DOHH2 (cell line): ENCODE results near the gene PYY.
A peak's percentile ranks its signal among the peaks of the same experiment; 100 is the strongest.

Source experiments
- H3F3A ChIP-seq: fragments of 200-600 bp; sonication (generic), shearing (Covaris generic); 2 replicates; pipeline ENCODE4 v1.6.0; 2016; ENCODE audit warnings: antibody characterized with exemption, mild to moderate bottlenecking; ENCODE audit not compliant: control insufficient read depth, insufficient read depth
- H3K27ac ChIP-seq: fragments of 200-600 bp; sonication (generic); 2 replicates; pipeline ENCODE4 v1.5.1; 2014; ENCODE audit warnings: low read depth, mild to moderate bottlenecking, low read length, moderate library complexity
- H3K27me3 ChIP-seq: fragments of 200-600 bp; sonication (generic); 2 replicates; pipeline ENCODE4 v1.6.1; 2014; ENCODE audit warnings: mild to moderate bottlenecking, low read length, mixed read lengths; ENCODE audit not compliant: control insufficient read depth
- H3K36me3 ChIP-seq: fragments of 200-600 bp; sonication (generic); 2 replicates; pipeline ENCODE4 v1.6.1; 2014; ENCODE audit warnings: mild to moderate bottlenecking, low read length, moderate library complexity, mixed read lengths; ENCODE audit not compliant: control insufficient read depth
- H3K4me1 ChIP-seq: fragments of 200-600 bp; sonication (generic); 2 replicates; pipeline ENCODE4 v1.6.1; 2014; ENCODE audit warnings: mild to moderate bottlenecking, low read length, mixed read lengths; ENCODE audit not compliant: control insufficient read depth
- H3K4me2 ChIP-seq: fragments of 200-600 bp; sonication (generic); 2 replicates; pipeline ENCODE4 v1.6.0; 2014; ENCODE audit warnings: mild to moderate bottlenecking, low read length, moderate library complexity
- H3K4me3 ChIP-seq: fragments of 200-600 bp; sonication (generic); 2 replicates; pipeline ENCODE4 v1.5.1; 2014; ENCODE audit warnings: mild to moderate bottlenecking, low read length, mixed read lengths
- H3K79me2 ChIP-seq: fragments of 200-600 bp; sonication (generic); 2 replicates; pipeline ENCODE4 v1.6.1; 2014; ENCODE audit warnings: mild to moderate bottlenecking, low read length, mixed read lengths; ENCODE audit not compliant: control insufficient read depth
- H3K9me2 ChIP-seq: fragments of 200-600 bp; sonication (generic); replicated peaks from 2 replicates; pipeline ENCODE4 v1.6.1; 2014; ENCODE audit warnings: mild to moderate bottlenecking, low read length, mixed read lengths; ENCODE audit not compliant: control insufficient read depth
- H3K9me3 ChIP-seq: fragments of 200-600 bp; sonication (generic); 2 replicates; pipeline ENCODE4 v1.6.1; 2014; ENCODE audit warnings: antibody characterized with exemption, low read length, mixed read lengths; ENCODE audit not compliant: control insufficient read depth, insufficient read depth
- H4K20me1 ChIP-seq: fragments of 200-600 bp; sonication (generic); 2 replicates; pipeline ENCODE4 v1.6.0; 2014; ENCODE audit warnings: low read depth, mild to moderate bottlenecking, antibody characterized with exemption, low read length, moderate library complexity; ENCODE audit not compliant: control insufficient read depth, insufficient read depth
- EZH2phosphoT487 ChIP-seq: fragments of 200-600 bp; sonication (generic); IDR thresholded peaks from 2 replicates; pipeline ENCODE4 v1.6.1; 2017; ENCODE audit warnings: borderline replicate concordance, mild to moderate bottlenecking, antibody characterized with exemption, low read length, moderate library complexity, mixed read lengths
- TF ChIP-seq, protein P1 (sequence below): fragments of 200-600 bp; sonication (generic); IDR thresholded peaks from one replicate; pipeline ENCODE4 v1.5.1; 2014; ENCODE audit warnings: antibody characterized with exemption, mild to moderate bottlenecking, low read depth, low read length; ENCODE audit not compliant: poor library complexity, severe bottlenecking

PYY gene

DNA sequence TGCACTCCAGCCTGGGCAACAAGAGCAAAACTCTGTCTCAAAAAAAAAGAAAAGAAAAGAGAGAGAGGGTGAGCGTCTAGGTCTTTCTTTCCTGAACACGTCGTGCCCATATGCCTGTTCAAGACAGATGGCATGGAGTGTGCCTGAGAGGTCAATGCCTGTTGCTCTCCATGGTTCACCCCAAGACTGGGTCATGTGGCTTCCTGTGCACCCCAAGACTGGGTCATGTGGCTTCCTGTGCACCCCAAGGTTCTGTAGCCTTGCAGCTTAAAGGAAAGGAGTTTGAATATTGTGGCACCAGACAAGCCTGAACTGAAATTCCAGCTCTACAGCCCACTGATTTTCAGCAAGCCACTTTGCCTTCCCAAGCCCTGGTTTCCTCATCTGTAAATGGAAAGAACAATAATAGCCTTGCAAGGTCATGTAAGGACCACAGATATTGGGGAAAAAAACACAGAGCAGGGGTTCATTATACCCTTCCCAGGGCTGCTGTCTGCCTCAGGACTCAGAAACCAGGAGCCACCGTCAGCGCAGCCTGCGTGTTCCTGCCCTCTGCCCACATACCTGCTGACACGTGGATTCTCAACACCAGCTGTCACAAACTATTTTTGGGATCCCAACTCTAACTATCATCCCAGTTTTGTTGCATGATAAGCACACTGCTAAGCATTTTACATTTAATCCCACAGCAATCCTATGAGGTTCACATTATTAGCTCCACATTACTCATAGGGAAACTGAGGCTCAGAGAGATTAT, 32.7 kb upstream of the PYY start:
- no peak overlapping the region for H3K4me2 ChIP-seq
- no peak overlapping the region for H3K27ac ChIP-seq
- H3K9me2 ChIP-seq, result no peaks in the 10 kb centered on the region
- no peaks in the 10 kb centered on the region for H4K20me1 ChIP-seq
- TF ChIP-seq, protein P1, sequence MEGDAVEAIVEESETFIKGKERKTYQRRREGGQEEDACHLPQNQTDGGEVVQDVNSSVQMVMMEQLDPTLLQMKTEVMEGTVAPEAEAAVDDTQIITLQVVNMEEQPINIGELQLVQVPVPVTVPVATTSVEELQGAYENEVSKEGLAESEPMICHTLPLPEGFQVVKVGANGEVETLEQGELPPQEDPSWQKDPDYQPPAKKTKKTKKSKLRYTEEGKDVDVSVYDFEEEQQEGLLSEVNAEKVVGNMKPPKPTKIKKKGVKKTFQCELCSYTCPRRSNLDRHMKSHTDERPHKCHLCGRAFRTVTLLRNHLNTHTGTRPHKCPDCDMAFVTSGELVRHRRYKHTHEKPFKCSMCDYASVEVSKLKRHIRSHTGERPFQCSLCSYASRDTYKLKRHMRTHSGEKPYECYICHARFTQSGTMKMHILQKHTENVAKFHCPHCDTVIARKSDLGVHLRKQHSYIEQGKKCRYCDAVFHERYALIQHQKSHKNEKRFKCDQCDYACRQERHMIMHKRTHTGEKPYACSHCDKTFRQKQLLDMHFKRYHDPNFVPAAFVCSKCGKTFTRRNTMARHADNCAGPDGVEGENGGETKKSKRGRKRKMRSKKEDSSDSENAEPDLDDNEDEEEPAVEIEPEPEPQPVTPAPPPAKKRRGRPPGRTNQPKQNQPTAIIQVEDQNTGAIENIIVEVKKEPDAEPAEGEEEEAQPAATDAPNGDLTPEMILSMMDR, result no peak
- TF ChIP-seq EZH2phosphoT487, result no peak
- H3K4me1 ChIP-seq, result no peaks in the 10 kb centered on the region
- no peaks in the 10 kb centered on the region for H3K36me3 ChIP-seq
- no peaks in the 10 kb centered on the region for H3F3A ChIP-seq
- peaks cover 2% of the 10 kb centered on the region; the same call in 1 of the 2 replicates for H3K27me3 ChIP-seq
- H3K79me2 ChIP-seq, result no peaks in the 10 kb centered on the region
- H3K9me3 ChIP-seq, result no peaks in the 10 kb centered on the region
- H3K4me3 ChIP-seq, result no peak overlapping the region

DNA sequence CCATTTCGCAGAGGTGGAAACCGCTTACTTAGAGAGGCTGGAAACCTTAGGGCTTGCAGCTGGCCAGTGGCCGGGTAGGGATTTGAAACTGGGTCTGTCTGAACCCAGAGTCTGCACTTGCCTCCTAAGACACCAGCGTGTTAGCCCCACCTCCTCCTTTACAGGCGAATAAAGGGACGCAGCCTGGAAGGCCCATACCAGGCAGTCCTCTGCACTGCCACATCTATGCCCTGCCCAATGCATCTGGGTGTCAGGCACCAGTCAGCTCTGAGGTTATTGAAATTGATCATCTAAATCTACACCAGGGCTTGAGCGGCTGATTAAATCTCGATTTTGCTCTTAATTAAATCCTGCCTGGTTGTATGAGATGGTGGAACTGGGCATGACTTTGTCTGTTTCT, 30.8 kb upstream of the PYY start:
- Histone ChIP-seq H4K20me1 (no peaks in the 10 kb centered on the region), H3K4me1 (no peaks in the 10 kb centered on the region), H3F3A (no peaks in the 10 kb centered on the region), H3K36me3 (no peaks in the 10 kb centered on the region), H3K4me2 (no peak overlapping the region), H3K79me2 (no peaks in the 10 kb centered on the region), H3K27me3 (peaks cover 2% of the 10 kb centered on the region; the same call in 1 of the 2 replicates), H3K27ac (no peak overlapping the region), H3K9me2 (no peaks in the 10 kb centered on the region), H3K4me3 (no peak overlapping the region), H3K9me3 (no peaks in the 10 kb centered on the region)
- TF ChIP-seq, protein P1, result no peak

DNA sequence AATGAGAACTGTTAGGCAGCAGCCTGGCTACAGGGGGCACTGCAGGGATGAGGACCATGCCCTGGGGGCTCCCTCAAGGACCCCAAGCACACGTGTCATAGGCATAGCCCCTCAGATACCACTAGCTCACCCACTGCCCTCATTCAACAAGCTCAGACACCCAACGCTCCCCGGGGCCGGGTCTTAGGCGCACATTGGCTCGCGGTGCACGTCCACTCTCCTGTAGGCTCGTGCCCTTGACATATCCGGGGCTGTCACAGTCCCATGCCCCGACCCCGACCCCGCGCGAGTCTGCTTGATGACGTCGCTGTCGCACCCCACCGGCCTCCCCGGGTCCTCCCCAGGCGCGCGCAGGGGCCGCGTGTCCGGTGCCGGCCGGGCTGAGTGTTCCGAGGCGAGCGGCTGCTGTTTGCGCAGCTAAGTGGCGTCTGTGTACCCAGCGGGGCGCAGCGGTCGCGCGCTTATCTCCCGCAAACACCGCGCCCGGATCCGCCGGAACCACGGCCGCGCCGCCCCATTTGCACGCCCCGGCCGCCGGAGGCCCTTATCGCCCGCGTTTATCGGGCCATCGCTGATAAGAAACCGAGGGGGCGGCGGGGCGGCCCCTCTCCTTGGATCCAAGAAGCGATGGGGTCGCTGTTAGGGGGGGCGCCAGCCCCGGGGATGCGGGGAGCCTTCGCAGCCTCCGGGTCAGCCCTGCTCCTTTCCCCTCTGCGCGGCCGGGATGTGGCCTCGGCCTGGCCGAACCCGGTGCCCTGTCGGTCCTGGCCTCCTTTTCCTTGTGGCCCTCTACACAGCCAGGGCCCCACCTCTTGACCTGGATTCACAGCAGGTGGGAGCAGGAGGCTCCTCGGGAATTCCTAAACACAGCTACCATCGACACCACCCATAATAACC, 30.0 kb upstream of the PYY start:
- no peaks in the 10 kb centered on the region for H4K20me1 ChIP-seq
- no peaks in the 10 kb centered on the region for H3F3A ChIP-seq
- no peak overlapping the region for H3K27ac ChIP-seq
- H3K79me2 ChIP-seq, result no peaks in the 10 kb centered on the region
- peaks cover 2% of the 10 kb centered on the region; the same call in 1 of the 2 replicates for H3K27me3 ChIP-seq
- H3K36me3 ChIP-seq, result no peaks in the 10 kb centered on the region
- H3K9me2 ChIP-seq, result no peaks in the 10 kb centered on the region
- TF ChIP-seq, protein P1, result peak; percentile 15
- no peak for TF ChIP-seq EZH2phosphoT487
- H3K9me3 ChIP-seq, result no peaks in the 10 kb centered on the region
- no peak overlapping the region for H3K4me2 ChIP-seq
- no peaks in the 10 kb centered on the region for H3K4me1 ChIP-seq
- no peak overlapping the region for H3K4me3 ChIP-seq
